ENCODE results near the gene OR2M4. TPM values are rescaled to one million over a fixed set of nuclear protein-coding genes. Genes with fewer than 3 reads are reported as not detected.

OR2M4 gene
- total and polyA plus RNA-seq, 5 donors from 2014 or later: not detected

Other genes with a start within 250 kb of the OR2M4 start
- not detected for gene OR2L5, start 217.8 kb upstream of the OR2M4 start, total RNA-seq
- not detected for gene OR2L5, start 217.8 kb upstream of the OR2M4 start, polyA plus RNA-seq
- gene OR2L2, start 201.3 kb upstream of the OR2M4 start, total RNA-seq: 0.35 TPM
- under 1 TPM in 1 of 4 donors, not detected in 3; 0.49 TPM for gene OR2L2, start 201.3 kb upstream of the OR2M4 start, polyA plus RNA-seq
- gene OR2L3, start 184.6 kb upstream of the OR2M4 start, total RNA-seq: not detected
- not detected for gene OR2L3, start 184.6 kb upstream of the OR2M4 start, polyA plus RNA-seq
- gene OR2L13, start 136.2 kb upstream of the OR2M4 start, total RNA-seq: not detected
- not detected for gene OR2L13, start 136.2 kb upstream of the OR2M4 start, polyA plus RNA-seq
- gene OR2M5, start 86.3 kb upstream of the OR2M4 start, total RNA-seq: not detected
- not detected for gene OR2M5, start 86.3 kb upstream of the OR2M4 start, polyA plus RNA-seq
- not detected for gene OR2M2, start 56.6 kb upstream of the OR2M4 start, total RNA-seq
- gene OR2M2, start 56.6 kb upstream of the OR2M4 start, polyA plus RNA-seq: not detected
- not detected for gene OR2M3, start 34.2 kb upstream of the OR2M4 start, total RNA-seq
- gene OR2M3, start 34.2 kb upstream of the OR2M4 start, polyA plus RNA-seq: not detected
- gene OR2T33, start 46.6 kb downstream of the OR2M4 start, total RNA-seq: not detected
- not detected for gene OR2T33, start 46.6 kb downstream of the OR2M4 start, polyA plus RNA-seq
- gene OR2T12, start 72.0 kb downstream of the OR2M4 start, total RNA-seq: not detected
- gene OR2T12, start 72.0 kb downstream of the OR2M4 start, polyA plus RNA-seq: not detected
- not detected for gene OR2M7, start 93.2 kb downstream of the OR2M4 start, total RNA-seq
- gene OR2M7, start 93.2 kb downstream of the OR2M4 start, polyA plus RNA-seq: not detected
- not detected for gene OR14C36, start 117.4 kb downstream of the OR2M4 start, total RNA-seq
- not detected for gene OR14C36, start 117.4 kb downstream of the OR2M4 start, polyA plus RNA-seq
- gene OR2T4, start 130.2 kb downstream of the OR2M4 start, total RNA-seq: not detected
- not detected for gene OR2T4, start 130.2 kb downstream of the OR2M4 start, polyA plus RNA-seq
- gene OR2T6, start 144.3 kb downstream of the OR2M4 start, total RNA-seq: not detected
- gene OR2T6, start 144.3 kb downstream of the OR2M4 start, polyA plus RNA-seq: not detected
- not detected for gene OR2T1, start 171.6 kb downstream of the OR2M4 start, total RNA-seq
- gene OR2T1, start 171.6 kb downstream of the OR2M4 start, polyA plus RNA-seq: not detected
- not detected for gene OR2T2, start 214.2 kb downstream of the OR2M4 start, total RNA-seq
- not detected for gene OR2T2, start 214.2 kb downstream of the OR2M4 start, polyA plus RNA-seq
- gene OR2T3, start 241.9 kb downstream of the OR2M4 start, total RNA-seq: not detected
- not detected for gene OR2T3, start 241.9 kb downstream of the OR2M4 start, polyA plus RNA-seq